GM21515 (cell line): ENCODE results near the gene CYP4B1.

Experiments
- ATAC-seq: cut with Tn5 transposase; IDR thresholded peaks from one replicate; pipeline ENCODE4 v1.9.1; 2021; ENCODE audit not compliant: unreplicated experiment

The CYP4B1 gene

GRCh38 chr1:46793126-46793525, 5.7 kb upstream of the CYP4B1 start:
- ATAC-seq: no peak

GRCh38 chr1:46797696-46798470, 963 bp upstream of the CYP4B1 start:
- no peak for ATAC-seq

GRCh38 chr1:46800742-46801141, 1.9 kb downstream of the CYP4B1 start:
- no peak for ATAC-seq

- no peak for ATAC-seq
Observed at GRCh38 chr1:46801323-46802055, 2.6 kb downstream of the CYP4B1 start.

- ATAC-seq: no peak
Observed at GRCh38 chr1:46802081-46802480, 3.2 kb downstream of the CYP4B1 start.

- ATAC-seq: no peak
Observed at GRCh38 chr1:46802901-46803574, 4.2 kb downstream of the CYP4B1 start.

- no peak for ATAC-seq
Observed at GRCh38 chr1:46804027-46804889, 5.4 kb downstream of the CYP4B1 start.

GRCh38 chr1:46804926-46805325, 6.1 kb downstream of the CYP4B1 start:
- ATAC-seq: no peak

- no peak for ATAC-seq
Observed at GRCh38 chr1:46805755-46806154, 6.9 kb downstream of the CYP4B1 start.

GRCh38 chr1:46806196-46807020, 7.6 kb downstream of the CYP4B1 start:
- no peak for ATAC-seq

GRCh38 chr1:46807046-46807972, 8.5 kb downstream of the CYP4B1 start:
- ATAC-seq: no peak

GRCh38 chr1:46809071-46809470, 10.2 kb downstream of the CYP4B1 start:
- no peak for ATAC-seq

GRCh38 chr1:46809904-46810303, 11.1 kb downstream of the CYP4B1 start:
- ATAC-seq: no peak

- no peak for ATAC-seq
Observed at GRCh38 chr1:46810596-46810995, 11.8 kb downstream of the CYP4B1 start.

- no peak for ATAC-seq
Observed at GRCh38 chr1:46811053-46811452, 12.2 kb downstream of the CYP4B1 start.

- peak; percentile 59 for ATAC-seq
Observed at GRCh38 chr1:46812065-46812963, 13.5 kb downstream of the CYP4B1 start.

- no peak for ATAC-seq
Observed at GRCh38 chr1:46812996-46813857, 14.4 kb downstream of the CYP4B1 start.
